GM23248 (cell line): ENCODE results near the gene PDE3A. TPM values are rescaled to one million over a fixed set of nuclear protein-coding genes. Genes with fewer than 3 reads are reported as not detected.
A peak's percentile ranks its signal among the peaks of the same experiment; 100 is the strongest.

Source experiments
- DNase-seq: peaks from one replicate; pipeline ENCODE4 v3.0.0-alpha.2; 2015
- H2AFZ ChIP-seq: fragments of 200-600 bp; sonication (generic); 2 replicates; pipeline ENCODE4 v1.6.1; 2016; ENCODE audit warnings: antibody characterized with exemption
- H3F3A ChIP-seq: fragments of 200-600 bp; sonication (generic); 2 replicates; pipeline ENCODE4 v1.6.1; 2016; ENCODE audit warnings: mild to moderate bottlenecking, antibody characterized with exemption, mixed run types; ENCODE audit not compliant: insufficient read depth
- H3K27ac ChIP-seq: fragments of 200-600 bp; sonication (generic); 2 replicates; pipeline ENCODE4 v1.5.1; 2016; ENCODE audit warnings: mild to moderate bottlenecking
- H3K27me3 ChIP-seq: fragments of 200-600 bp; sonication (generic); replicated peaks from 2 replicates; pipeline ENCODE4 v1.6.1; 2016; ENCODE audit warnings: mild to moderate bottlenecking; ENCODE audit not compliant: insufficient read depth
- H3K36me3 ChIP-seq: fragments of 200-600 bp; sonication (generic); 2 replicates; pipeline ENCODE4 v1.6.1; 2016; ENCODE audit warnings: low read depth, mild to moderate bottlenecking
- H3K4me1 ChIP-seq: fragments of 200-600 bp; sonication (generic); 2 replicates; pipeline ENCODE4 v1.6.1; 2016; ENCODE audit warnings: mild to moderate bottlenecking; ENCODE audit not compliant: insufficient read depth
- H3K4me2 ChIP-seq: fragments of 200-600 bp; sonication (generic); one replicate; pipeline ENCODE4 v1.6.1; 2016; ENCODE audit warnings: mild to moderate bottlenecking; ENCODE audit not compliant: unreplicated experiment
- H3K4me3 ChIP-seq: fragments of 200-600 bp; sonication (generic); 2 replicates; pipeline ENCODE4 v1.5.1; 2016; ENCODE audit warnings: mild to moderate bottlenecking
- H3K79me2 ChIP-seq: fragments of 200-600 bp; sonication (generic); 2 replicates; pipeline ENCODE4 v1.6.1; 2016; ENCODE audit warnings: mild to moderate bottlenecking; ENCODE audit not compliant: insufficient read depth
- H3K9ac ChIP-seq: fragments of 200-600 bp; sonication (generic); 2 replicates; pipeline ENCODE4 v1.6.1; 2016; ENCODE audit warnings: mild to moderate bottlenecking
- H3K9me2 ChIP-seq: fragments of 200-600 bp; sonication (generic); 2 replicates; pipeline ENCODE4 v1.6.1; 2016; ENCODE audit warnings: mixed run types, mild to moderate bottlenecking, moderate library complexity; ENCODE audit not compliant: insufficient read depth
- H3K9me3 ChIP-seq: fragments of 200-600 bp; sonication (generic); one replicate; pipeline ENCODE4 v1.6.1; 2017; ENCODE audit warnings: low read depth
- H4K20me1 ChIP-seq: fragments of 200-600 bp; sonication (generic); 2 replicates; pipeline ENCODE4 v1.6.0; 2016; ENCODE audit not compliant: insufficient read depth
- EZH2 ChIP-seq: fragments of 200-600 bp; sonication (generic); IDR thresholded peaks from 2 replicates; pipeline ENCODE4 v1.6.1; 2018; ENCODE audit warnings: antibody characterized with exemption, mild to moderate bottlenecking; ENCODE audit not compliant: insufficient read depth, poor library complexity, severe bottlenecking
- EZH2phosphoT487 ChIP-seq: fragments of 200-600 bp; sonication (generic); IDR thresholded peaks from 2 replicates; pipeline ENCODE4 v1.6.1; 2018; ENCODE audit warnings: antibody characterized with exemption, moderate library complexity, mild to moderate bottlenecking, low read depth; ENCODE audit not compliant: insufficient read depth
- WGBS, 2 experiments: methylation state at CpG; one replicate each; pipeline ENCODE4 v1.1.6; 2015 to 2017; ENCODE audit warnings: low lambda C conversion rate in 2 of 2, low coverage in 1 of 2; ENCODE audit errors: missing lambda C conversion rate in 2 of 2; 5-methylcytosine and 5-hydroxymethylcytosine counted together
- in situ Hi-C: fragments of 300-500 bp; cut with MboI; formaldehyde crosslinking; loops from 2 replicates; pipeline ENCODE4 v1.15.0; 2020
- polyA plus RNA-seq: library from polyadenylated mRNA; unstranded; fragments of >200 nt; fragmentation: Nextera tagmentation; extraction: Ambion mirVana; gene quantifications from 2 replicates; pipeline ENCODE4 v1.2.1, GENCODE V29; 2016
- total RNA-seq: library from RNA; depleted of rRNA; stranded (reverse); fragments of >200 nt; shearing (Covaris generic); gene quantifications from 2 replicates; pipeline ENCODE4 v1.2.3, GENCODE V29; 2014

Gene PDE3A
- total and polyA plus RNA-seq, 2 experiments from 2014 or later, result 0.11 to 0.43 TPM

DNA sequence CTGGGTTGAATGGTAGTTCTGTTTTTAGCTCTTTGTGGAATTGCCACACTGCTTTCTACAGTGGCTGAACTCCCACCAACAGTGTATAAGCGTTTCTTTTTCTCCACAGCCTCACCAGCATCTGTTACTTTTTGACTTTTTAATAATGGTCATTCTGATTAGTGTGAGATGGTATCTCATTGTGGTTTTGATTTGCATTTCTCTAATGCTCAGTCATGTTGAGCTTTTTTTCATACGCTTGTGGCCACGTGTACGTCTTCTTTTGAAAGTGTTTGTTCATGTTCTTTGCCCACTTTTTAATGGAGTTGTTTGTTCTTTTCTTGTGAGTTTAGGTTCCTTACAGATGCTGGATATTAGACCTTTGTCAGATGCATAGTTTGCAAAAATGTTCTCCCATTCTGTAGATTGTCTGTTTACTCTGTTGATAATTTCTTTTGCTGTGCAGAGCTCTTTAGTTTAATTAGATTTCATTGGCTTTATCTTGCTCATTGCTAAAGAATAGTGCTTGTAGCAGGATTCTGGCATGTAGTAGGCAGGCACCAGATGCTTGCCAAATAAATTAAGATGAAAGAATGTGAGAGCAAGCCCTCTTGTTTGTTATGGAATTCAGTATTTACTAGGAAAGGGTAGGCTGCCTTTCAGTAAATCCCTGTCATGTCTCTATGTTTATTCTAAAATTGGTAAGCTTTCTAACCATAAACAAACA is 86.8 kb downstream of the PDE3A start:
- no peak overlapping the region for H2AFZ ChIP-seq
- H3K9ac ChIP-seq, result no peak overlapping the region
- no peaks in the 10 kb centered on the region for H3K79me2 ChIP-seq
- 23 to 31% methylated on average over 4 of the region's 4 CpGs for WGBS, 2 experiments
- H3K27me3 ChIP-seq, result no peaks in the 10 kb centered on the region
- H3K4me2 ChIP-seq, result no peak overlapping the region
- no peaks in the 10 kb centered on the region for H3F3A ChIP-seq
- TF ChIP-seq EZH2phosphoT487 (no peak), EZH2 (no peak)
- no peaks in the 10 kb centered on the region for H4K20me1 ChIP-seq
- peak; percentile 27 for DNase-seq
- no peaks in the 10 kb centered on the region for H3K36me3 ChIP-seq
- H3K4me1 ChIP-seq, result peaks cover 9% of the 10 kb centered on the region; the same call in 1 of the 2 replicates
- in situ Hi-C loops, result no loop called here
- H3K9me3 ChIP-seq, result no peaks in the 10 kb centered on the region
- H3K9me2 ChIP-seq, result no peaks in the 10 kb centered on the region
- no peak overlapping the region for H3K4me3 ChIP-seq
- no peak overlapping the region for H3K27ac ChIP-seq

DNA sequence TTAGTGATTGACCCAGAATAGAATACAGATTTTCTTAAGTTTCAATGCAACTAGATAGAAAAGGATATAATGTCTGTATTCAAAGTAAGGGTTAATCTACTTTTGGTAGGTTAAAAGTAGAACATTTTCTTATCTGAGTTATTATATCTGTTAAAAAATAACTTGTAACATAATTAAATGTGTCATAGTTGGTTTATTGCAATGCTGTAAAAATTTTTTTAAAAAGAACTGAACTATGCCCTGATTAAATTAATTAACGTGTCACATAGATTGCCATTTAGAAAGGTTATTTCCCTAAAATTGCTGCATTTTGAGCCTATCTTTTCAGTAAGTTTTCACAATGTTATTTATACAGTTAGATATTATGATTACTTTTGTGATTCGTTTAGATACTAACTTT is 89.2 kb downstream of the PDE3A start:
- DNase-seq, result no peak
- no peaks in the 10 kb centered on the region for H3K36me3 ChIP-seq
- WGBS, 2 experiments, result 82 to 85% methylated on average over 2 of the region's 2 CpGs
- no peaks in the 10 kb centered on the region for H3K9me3 ChIP-seq
- H3K4me3 ChIP-seq, result no peak overlapping the region
- no peaks in the 10 kb centered on the region for H3K9me2 ChIP-seq
- H3K27ac ChIP-seq, result no peak overlapping the region
- no peak overlapping the region for H3K4me2 ChIP-seq
- H3K9ac ChIP-seq, result no peak overlapping the region
- no peaks in the 10 kb centered on the region for H4K20me1 ChIP-seq
- TF ChIP-seq EZH2, result no peak
- H2AFZ ChIP-seq, result no peak overlapping the region
- H3F3A ChIP-seq, result no peaks in the 10 kb centered on the region
- no peaks in the 10 kb centered on the region for H3K79me2 ChIP-seq
- peaks cover 2% of the 10 kb centered on the region; the same call in 1 of the 2 replicates for H3K4me1 ChIP-seq
- in situ Hi-C loops, result no loop called here
- no peaks in the 10 kb centered on the region for H3K27me3 ChIP-seq

DNA sequence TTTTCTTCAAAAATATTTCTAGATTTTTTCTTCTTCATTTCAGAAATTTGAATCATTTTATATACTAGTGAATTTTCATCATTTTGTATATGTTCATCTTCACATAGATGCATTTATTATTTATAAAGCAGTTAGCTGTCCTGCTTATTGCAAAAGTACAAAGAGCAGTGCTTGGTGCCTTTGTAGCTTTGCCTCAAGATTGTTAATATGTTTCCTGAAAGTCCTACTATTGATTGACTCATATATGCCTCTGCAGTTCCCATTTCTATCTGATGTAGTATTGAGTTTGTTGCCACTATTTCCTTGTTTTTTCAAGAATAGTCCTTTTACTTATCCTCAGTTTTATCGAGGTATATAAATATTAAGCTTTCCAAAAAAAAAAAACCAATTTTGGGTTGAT is 89.7 kb downstream of the PDE3A start:
- no peak overlapping the region for H3K4me2 ChIP-seq
- peaks cover 2% of the 10 kb centered on the region; the same call in 1 of the 2 replicates for H3K4me1 ChIP-seq
- no peak overlapping the region for H3K9ac ChIP-seq
- H3K9me2 ChIP-seq, result no peaks in the 10 kb centered on the region
- no peaks in the 10 kb centered on the region for H4K20me1 ChIP-seq
- no peaks in the 10 kb centered on the region for H3K9me3 ChIP-seq
- no peak for DNase-seq
- in situ Hi-C loops, result no loop called here
- no peak overlapping the region for H3K27ac ChIP-seq
- H3K4me3 ChIP-seq, result no peak overlapping the region
- H3K27me3 ChIP-seq, result no peaks in the 10 kb centered on the region
- no peaks in the 10 kb centered on the region for H3K36me3 ChIP-seq
- WGBS, 2 experiments, result 84 to 100% methylated on average over 1 of the region's 1 CpG
- no peak overlapping the region for H2AFZ ChIP-seq
- H3K79me2 ChIP-seq, result no peaks in the 10 kb centered on the region
- TF ChIP-seq EZH2, result no peak
- no peaks in the 10 kb centered on the region for H3F3A ChIP-seq

DNA sequence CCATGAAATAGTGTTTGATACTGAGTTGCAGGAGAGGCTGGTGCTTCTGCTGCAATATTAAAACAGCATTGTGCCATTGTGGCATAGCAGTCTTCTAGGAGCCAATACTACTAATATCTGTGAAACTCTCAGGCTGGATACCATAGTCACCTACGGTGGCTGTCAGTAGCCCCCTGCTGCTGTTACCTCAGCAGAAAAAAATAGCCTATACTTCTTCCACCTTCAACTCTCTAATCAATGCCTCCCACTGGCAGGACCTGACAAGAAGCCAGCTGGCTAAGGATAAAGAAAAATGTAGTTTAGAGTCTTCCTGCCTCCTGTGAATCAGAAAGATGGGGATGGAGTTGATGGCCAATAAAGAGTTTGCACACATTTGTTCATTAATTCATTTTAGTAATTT is 91.6 kb downstream of the PDE3A start:
- no peaks in the 10 kb centered on the region for H3F3A ChIP-seq
- no peak overlapping the region for H3K4me2 ChIP-seq
- no peaks in the 10 kb centered on the region for H3K36me3 ChIP-seq
- TF ChIP-seq EZH2phosphoT487 (no peak), EZH2 (no peak)
- in situ Hi-C loops, result no loop called here
- no peak for DNase-seq
- H3K79me2 ChIP-seq, result no peaks in the 10 kb centered on the region
- H3K27me3 ChIP-seq, result no peaks in the 10 kb centered on the region
- H3K4me1 ChIP-seq, result peaks cover 2% of the 10 kb centered on the region; the same call in 1 of the 2 replicates
- no peak overlapping the region for H2AFZ ChIP-seq
- H3K9me2 ChIP-seq, result no peaks in the 10 kb centered on the region
- H3K9ac ChIP-seq, result no peak overlapping the region
- H3K9me3 ChIP-seq, result no peaks in the 10 kb centered on the region
- no peak overlapping the region for H3K4me3 ChIP-seq
- H3K27ac ChIP-seq, result no peak overlapping the region
- H4K20me1 ChIP-seq, result no peaks in the 10 kb centered on the region
- WGBS, 2 experiments, result 93 to 100% methylated on average over 1 of the region's 1 CpG
